Retina (tissue), 1 donor: ENCODE measurements around the gene PAPOLB.
A peak's percentile ranks its signal among the peaks of the same experiment; 100 is the strongest.

ENCODE experiments used
- DNase-seq: peaks from one replicate; pipeline ENCODE4 v3.0.0-alpha.2; 2016

Gene PAPOLB

DNA sequence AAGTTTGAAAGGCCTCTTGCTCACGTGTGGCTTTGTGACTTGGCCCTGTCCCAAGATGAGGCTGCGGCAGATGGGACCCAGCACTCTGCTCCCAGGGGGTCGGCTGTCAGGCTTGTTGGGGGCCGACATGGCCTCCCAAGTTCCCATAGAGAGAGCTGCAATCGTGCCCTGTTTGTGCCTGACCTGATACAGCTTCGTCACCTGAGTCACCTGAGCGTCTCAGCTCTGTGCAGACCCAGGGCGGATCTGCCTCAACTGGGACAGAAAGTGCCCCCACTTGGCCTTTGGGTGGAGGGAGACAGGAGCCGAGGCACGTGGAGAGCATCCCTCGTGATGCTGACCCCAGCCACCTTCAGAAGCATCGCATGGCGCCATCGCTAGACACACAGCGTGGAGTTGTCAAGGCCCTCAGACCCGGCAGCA, 21.7 kb downstream of the PAPOLB start:
- no peak for DNase-seq

DNA sequence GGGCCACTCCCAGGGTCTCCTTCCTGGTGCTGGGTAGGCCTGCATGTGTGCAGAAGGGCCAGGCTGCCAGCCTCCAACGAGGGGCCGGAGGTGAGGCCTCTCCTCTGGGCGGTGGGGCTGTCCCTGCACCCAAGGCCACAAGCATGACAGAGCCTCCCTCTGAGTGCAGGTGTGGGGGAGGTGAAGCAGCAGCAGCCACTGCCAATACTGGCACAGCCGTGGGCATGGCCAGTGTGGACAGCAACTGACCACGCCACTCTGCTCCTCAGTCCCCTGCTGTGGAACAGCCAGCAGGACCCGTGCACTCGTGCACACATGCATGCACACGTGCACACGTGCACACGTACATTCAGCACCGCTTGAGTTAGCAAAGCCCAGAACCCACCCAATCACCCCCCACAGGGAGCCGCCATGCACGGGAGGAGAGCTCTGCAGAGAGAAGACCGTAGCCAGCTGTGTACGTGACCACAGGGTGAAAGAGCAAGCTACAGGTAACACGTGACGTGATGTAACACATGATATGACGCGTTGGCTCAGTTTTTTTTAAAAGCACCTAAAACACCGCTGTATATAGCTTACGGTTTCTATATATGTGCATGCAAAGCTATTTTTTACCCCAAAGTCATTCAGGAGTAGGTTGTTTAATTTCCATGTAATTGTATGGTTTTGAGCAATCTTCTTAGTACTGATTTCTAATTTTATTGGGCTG, 23.1 kb downstream of the PAPOLB start:
- peak; percentile 37 for DNase-seq

DNA sequence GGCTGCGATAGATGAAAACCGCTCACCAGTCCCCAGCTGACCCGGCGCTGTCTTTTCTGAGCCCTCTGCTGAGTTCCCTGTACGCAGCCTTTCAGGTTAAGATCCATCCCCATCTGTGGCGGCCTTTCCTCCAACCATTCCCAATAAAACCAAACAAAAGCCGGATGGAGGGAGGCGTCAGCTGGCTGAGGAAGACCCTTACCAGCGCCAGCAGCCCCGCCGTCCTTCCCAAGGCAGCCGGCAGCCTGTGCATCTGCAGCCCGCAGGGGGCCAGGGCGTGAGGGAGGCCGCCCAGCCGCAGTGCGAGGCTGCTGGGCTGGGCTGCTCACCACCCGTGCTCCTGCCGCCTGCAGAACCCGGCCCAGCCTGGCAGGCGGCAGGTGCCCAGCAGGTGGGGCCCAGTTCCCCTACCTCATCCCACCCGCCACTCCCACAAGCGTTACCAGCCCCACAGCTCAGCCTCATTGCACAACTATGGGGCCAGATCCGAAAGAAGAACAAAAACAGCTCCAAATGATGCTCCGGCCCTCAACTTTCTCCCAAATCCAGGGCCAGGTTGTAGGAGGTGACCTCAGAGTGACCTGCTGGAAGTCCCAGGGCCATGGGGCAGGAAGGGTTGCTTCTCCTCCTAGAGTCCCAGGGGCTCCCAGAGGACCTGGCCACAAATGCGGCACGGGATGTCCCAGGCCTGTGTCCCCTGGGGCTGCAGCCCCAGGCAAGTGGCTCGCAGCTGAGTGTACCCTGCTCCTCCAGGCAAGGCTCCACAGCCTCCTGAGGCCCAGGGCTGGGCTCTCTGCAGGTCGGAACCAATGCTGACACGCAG, 23.8 kb downstream of the PAPOLB start:
- DNase-seq = peak; percentile 81

DNA sequence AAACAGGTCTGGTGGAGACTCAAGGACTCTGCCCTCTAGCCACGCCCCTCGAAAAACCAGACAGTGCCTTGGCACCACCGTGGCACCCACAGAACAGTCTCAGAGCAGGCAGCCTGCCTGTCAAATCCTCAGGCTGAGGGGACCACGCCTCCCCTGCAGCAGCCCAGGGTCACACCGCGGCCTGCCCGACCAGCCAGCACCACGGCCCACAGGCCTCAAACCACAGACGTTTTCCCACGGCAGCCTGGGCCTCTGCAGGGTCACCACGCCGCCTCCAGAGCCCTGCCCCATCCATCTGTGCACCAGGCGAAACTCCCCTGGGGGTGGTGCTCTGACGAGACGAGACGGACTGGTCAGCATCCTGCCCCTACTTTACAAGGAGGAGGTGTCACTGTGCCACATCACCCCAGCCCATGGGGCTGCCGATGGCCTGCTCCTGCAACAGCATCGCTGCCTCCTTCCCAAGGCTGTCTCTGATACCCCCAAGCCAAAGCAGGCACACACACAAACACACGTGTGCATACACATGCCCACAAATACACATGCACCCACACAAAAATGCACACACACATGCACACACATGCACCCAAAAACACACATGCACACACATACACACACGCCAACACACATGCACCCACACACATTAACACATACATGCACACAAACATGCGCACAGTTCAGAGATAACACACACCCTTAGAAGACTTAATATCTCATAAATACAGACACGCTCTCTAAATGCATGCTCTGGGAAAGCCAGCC, 24.6 kb downstream of the PAPOLB start:
- peak; percentile 69 for DNase-seq

DNA sequence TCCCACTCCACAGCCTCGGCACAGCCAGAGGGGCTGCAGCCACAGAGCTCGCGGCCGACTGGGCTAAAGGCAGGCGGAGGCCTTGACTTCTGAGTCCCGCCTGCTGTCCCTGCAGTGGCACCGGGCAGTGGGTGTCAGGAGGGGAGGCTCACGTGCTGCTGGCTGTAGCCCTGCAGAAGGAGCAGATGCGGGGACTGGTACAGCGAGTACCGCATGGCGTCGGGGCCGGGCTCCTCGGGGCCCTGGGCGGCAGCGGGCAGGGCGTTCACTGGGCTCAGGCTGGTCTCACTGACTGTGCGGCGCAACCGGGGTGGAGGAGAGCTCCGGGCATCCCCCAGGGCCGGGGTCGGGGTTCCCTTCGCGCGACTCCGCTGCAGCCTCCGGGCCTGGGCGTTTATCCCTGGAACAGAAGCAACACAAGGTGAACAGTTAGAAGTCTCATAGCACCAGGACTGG, 25.6 kb downstream of the PAPOLB start:
- DNase-seq = no peak

DNA sequence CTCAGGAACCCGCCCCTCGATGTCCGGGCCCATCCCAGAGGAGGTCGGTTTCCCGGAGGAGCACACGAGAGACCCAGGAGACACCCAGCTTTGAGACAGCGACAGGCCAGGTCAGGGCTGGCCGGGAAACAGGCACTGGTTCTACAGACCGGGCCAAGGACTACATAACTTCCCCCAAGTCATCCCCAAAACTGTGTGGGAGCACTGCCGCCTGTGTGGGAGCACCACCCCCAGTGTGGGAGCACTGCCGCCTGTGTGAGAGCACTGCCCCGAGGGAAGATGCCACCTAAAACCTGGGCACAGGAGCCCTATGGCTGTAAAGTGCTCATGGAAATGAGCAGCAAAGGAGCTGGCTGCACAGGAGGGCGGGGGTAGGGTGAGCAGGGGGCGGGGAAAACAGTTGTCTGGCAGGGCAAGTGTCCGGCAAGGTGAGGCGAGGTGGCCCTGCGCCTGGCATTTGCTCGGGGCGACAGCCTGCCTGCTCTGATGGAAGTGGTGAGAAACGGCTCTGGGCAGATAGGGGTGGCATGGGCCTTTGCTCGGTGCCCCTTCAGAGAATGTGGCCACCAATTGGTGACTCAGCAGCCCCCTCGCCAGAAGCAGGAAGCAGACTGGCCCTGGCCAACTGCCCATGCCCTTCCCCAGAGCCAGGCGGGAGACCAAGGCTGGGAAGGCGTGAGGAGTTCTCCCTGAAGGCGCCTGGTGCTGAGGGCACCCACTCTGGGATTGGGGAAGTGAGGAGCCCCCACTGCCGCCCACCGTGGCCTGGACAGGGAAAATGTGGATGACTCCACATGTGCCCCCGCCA, 26.2 kb downstream of the PAPOLB start:
- no peak for DNase-seq

DNA sequence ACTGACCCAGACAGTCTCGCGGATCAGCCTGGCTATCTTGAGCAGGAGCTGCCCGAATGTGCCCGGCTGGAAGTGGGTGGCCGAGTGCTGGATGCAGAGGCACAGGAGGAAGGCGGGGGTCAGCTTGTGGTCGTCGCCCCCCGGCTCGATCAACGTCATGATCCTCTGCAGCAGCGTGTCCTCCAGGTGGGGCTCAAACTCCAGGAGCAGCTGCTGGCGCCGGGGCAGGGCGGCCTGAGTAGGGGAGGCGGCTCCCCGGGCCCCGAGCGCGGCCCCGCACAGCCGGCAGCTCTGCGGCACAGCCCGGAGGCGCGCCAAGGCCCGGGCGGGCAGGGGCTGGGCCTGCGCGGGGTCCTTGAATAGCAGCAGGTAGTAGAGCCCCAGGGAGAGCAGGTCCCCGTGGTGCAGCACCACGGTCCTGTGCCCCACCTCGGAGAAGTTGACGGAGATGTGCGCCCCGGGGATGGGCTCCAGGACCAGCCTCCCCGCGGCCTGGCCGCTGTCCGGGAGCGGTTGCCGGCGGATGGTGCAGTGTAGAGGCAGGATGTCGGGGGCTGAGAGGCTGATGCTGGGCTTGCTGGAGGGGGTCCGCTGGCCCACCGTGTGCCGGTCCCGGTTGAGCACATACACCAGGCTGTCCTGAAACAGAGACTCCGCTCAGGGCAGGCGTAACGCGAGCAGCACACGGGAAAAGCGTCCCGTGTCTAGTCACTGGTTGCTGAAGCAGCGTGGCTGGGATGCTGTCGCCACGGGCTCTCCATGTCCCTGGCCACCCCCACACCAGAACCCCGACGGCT, 27.0 kb downstream of the PAPOLB start:
- no peak for DNase-seq

DNA sequence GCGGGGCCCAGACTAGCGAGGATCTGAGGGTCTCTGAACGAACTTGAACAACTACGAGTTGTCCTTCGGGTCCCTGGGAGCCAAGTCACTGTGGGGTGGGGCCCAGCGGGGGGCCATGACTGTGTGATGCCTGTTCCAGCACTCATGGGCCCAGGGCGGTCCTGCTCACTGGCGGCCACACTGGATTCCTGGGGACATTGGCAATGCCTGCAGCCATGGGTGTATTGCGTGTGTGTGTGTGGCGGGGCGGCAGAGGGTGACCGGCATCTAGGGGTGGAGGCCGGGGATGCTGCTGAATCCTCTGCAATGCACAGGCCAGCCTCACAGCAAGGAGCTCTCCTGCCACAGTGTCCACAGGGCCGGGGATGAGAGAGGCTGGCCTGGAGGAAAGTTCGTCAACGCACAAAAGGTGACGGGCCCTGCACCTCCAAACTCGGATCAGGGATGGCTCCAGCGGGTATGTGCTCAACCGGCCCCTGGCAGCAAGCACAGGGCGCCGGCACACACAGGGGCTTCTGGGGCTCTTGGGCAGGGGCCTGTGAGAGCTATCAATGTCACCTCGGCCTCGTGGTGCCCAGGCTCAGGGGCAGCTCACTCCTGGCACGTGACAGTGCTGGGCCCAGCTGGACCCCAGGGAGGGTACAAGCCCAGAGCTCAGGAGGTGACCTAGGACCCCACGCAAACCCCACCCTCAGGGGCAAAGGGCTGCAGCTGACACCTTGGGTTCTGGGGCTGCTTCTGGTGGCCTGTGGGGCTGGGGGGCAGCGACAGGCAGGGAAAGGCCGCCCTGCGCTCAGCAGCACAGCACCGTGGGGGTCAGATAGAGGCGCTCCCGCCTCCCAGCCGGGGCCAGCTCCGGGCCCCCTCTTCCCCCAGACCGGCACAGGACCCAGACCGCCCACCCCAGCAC, 27.9 kb downstream of the PAPOLB start:
- DNase-seq = no peak

DNA sequence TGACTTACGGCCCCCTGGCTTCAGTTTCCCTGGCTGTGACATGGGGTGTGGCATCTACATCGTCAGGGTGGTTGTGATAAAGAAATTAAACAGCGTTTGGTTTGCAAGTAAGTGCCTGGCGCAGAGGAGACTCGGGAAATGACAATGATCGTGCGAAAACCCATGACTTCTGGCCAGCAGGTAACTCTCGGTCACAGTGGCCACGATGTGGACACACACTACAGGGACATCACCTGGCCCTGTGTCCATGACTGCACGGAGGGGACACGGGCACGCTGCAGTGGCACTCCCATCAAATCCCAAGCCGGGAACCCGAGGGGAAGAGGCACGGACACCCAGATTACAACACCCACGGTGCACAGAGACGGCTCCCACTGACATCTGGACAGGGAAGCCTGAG, 28.7 kb downstream of the PAPOLB start:
- DNase-seq = no peak

DNA sequence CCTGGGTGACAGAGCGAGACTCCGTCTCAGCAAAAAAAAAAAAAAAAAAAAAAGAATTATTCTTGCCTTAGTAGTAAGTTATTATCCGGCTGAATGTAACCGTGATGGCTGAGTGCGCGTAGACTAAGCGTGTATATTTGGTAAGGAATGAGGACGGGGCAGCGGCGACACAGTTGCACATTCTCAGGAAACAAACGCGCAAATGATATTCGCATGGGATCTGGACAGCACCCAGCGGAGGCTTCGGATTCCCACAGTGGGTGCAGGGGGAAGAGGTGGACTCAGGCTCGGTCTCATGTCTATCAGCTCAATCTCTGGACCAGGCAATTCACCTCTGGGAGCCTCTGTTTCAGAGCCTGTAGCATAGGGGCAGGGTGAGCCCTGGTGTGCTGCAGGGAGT, 29.1 kb downstream of the PAPOLB start:
- no peak for DNase-seq

DNA sequence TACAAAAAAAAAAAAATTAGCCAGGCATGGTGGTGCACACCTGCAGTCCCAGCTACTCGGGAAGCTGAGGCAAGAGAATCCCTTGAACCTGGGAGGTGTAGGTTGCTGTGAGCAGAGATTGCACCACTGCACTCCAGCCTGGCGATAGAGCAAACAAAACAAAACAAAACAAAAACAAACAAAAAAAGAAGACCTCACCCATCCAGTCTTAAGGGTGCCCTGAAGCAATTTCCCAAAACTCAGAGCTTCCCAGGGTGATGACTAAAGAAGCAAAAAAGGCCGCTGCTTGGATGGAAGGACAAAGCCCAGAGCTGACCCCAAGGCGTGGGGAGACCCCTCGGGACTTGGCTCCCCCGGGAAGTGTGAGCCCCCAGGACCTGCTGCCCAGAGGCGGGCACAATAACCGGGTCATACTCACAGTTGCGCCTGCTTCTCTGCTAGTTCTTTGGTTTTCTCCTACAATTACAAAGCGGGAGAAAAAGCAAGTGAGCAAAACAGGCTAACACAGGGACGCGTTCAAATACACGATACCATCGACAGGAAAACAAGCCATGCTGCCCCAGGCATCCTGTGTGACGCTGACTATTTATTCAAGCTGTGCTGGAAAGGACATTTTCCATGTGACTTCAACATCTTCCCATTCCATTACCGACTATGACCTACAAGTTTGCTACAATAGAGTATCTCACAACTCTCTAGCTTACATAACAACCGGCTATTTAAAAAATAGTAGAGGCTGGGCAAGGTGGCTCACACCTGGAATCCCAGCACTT, 29.9 kb downstream of the PAPOLB start:
- no peak for DNase-seq

DNA sequence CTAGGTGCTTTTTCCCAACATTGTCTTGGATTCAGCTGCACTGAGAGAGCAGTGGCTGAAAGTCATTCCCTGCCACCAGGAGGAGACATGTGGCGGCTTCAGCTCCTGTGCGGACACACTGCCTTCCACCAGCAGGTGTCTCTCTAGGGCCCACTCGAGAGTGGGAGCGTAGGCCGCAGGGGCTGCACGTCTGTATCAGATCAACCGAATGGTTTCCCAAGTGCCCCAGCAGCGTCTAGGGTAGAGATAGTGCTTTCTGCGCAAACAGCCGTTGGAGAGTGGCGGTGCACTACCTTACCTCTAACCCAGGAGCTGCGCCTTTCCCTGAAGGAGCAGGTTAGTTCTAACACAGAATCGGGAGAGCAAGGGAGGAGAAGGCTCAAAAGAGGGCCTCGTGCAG, 31.7 kb downstream of the PAPOLB start:
- peak; percentile 79 for DNase-seq

DNA sequence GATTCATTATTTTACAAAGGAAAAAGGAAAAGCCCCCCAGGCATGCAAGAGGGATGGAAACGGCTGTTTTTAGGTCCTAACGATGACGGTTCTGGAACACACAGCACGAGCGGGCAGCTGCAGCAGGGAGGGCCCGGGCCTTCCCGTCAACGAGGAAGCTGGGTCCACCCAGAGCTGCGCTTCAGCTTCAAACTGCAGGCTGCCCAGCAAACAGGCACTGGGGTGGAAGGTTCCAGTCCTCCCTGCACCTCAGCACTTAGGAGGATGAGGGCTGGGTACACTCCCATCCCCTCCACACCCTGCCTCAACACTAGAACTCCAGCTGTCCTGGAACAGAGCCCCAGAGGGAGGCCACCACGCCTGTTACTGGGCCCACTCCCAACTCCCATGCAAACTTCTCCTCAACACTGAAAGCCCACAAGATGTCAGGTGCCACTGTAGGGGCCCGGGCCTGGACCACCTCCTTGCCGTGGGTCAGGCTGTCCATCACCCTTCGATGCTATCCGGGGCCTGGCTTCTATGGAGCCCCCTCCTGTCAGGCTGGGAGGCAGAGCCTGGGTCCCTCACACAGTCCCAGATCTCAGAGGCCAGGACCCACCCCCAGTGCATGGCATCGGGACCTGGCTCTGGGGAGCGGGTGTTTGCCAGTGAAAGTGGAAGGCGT, 33.0 kb downstream of the PAPOLB start:
- DNase-seq = no peak

DNA sequence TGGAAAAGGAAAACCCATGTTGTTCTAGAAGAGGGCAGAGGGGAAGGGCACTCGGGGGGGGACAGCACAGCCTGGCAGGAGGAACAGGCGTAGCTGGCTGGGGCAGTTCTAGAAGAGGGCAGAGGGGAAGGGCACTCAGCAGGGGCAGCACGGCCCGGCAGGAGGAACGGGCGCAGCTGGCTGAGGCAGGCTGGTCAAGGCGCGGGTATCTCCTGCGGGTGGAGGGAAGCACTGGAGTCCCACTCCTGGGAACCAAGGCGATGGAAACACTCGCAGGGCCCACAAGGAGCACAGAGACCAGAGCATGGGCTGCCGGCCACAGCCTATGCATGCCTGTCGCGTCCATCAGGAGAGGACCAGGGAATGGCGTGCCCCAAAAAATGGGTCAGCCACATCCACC, 36.7 kb downstream of the PAPOLB start:
- DNase-seq = no peak

DNA sequence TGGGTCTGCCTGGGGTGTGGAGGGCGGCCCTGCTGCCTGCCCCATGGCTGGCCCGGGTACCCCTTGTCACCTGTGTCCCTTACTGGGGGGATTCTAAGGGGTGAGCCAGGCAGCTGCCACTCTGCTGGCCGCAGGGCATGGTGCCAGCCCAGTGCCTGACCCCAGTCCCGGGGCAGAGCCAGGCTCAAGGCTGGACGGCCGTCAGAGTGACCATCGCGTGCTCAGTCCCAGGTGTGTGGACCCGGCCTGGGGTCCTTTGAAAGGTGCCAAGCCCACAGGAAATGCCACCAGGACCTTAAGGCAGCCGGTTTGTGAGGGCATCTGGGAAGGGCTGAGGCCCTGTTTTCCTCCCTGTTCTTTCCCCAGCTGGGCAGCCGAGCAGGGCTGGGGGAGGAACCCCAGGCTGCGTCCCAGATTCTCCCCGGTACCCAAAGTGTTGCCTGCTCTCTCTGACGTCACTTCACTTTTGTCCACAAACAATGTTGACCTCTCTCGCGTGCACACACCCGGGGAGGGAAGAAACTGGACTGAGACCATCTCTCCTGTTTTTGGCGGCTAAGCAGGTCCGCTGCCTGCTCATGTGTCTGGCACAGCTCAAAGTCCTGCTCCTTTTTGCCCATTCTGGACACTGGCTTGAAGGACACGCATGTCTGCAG, 37.6 kb downstream of the PAPOLB start:
- no peak for DNase-seq

DNA sequence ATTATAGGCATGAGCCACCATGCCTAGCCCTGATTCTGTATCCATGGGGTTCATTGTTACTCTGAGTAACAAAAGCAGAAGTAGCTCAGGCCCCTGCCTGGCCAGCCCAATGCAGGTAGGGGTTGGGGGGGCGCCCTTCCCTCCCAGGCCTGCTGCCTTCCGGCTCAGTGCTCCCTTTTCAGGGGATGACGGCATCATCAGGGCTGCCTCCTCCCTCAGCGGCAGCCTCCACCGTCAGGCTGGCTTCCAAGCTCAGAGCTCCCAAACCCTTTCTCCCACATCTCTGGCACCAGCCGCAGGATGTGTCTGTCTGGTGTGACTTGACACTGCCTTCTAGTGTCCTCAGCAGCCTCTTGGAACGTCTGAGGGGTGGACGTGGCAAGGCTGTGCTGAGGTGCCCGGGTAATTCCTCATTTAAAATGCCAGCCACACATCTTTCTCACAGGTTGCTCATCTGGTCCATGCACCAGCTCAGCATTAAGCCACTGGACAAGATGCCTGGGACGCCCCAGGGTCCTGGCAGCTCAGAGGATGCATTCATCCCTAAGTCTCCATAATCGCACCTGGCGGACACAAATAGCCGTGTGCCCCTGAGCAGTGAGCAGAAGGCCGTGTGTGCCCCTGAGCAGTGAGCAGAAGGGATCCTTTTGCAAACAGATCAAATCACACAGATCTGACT, 38.2 kb downstream of the PAPOLB start:
- no peak for DNase-seq

DNA sequence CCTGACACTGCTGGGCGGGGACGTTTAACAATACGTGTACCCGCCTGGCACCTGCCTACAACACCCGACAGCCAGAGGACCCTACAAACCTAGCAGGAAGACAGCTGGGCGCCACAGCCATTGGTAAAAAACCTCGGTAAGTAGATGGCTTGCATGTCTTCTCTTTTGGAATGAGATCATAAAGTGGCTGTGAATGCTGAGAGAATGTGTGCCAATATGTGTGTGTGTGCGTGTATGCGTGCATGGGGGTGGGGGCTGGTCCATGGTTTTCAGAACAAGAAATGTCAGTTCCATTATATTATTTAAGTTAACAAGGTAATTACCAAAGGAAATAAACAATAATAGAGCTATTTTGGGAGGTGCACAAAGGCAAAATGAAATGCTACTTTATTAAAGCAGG, 39.2 kb downstream of the PAPOLB start:
- no peak for DNase-seq

DNA sequence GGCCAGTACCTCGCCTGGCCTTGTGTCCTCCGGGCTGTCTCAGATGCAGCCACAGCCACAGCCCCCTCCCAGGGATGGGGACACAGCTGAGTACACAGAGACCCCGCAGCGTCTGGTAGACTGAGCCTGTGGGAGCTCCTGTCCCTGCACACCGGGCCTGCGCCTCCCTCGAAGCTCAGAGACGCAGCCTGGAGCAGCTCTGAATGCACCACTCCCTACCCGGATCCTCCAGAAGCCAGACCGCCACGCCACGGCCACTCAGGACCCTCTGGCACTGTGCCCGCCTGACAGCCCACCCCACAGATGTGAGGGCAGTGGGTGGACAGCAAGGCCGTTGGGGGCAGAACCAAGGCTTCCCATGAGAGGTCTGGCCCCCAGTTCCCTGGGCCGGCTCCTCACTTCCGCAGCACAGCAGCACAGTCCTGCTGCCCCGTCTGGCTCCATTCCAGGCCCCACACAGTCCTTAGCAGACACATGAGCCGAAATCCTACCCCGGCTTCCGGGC, 40.8 kb downstream of the PAPOLB start:
- no peak for DNase-seq
